ENCODE results near the gene BICD1.

BICD1 gene

DNA sequence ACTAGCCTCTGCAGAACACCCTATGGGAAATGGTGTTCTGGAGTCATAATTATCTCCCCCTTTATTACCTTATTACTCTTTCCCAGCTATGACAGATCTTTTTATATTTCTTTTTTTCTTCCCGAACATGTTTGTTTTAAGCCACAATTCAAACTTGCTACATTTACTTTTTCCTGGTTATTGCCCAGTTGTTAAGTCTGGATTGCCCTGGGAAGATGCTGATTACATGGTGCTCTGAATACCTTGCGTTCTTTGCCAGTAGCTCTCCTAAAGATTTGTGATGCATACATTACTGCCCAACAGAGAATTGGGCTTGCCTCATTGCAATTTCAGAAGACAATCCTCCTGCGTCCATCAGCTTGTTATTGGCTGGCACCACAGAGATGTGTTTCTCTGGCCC is 174.5 kb downstream of the BICD1 start:
- no peak for DNase-seq (ENCODE audit: low read depth)

DNA sequence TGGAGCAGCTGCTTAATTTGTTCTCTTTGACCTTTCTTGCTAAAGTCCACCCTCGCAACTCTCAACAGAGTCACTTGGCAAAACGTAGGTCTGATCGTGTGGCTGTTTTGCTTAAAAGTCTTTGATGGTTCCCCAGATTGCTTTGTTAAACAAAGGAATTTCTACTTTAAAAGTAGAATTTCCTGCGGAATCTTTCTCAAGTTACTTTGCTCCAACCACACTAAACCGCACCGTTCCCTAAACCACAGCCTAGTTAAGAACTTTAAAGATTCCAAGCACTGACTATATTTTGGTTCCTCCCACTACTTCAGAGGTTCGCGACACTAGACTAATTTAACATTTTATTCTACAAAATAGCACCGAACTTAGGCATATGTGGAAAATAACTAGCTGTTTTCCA is 177.9 kb downstream of the BICD1 start:
- no peak for DNase-seq (ENCODE audit: low read depth)

DNA sequence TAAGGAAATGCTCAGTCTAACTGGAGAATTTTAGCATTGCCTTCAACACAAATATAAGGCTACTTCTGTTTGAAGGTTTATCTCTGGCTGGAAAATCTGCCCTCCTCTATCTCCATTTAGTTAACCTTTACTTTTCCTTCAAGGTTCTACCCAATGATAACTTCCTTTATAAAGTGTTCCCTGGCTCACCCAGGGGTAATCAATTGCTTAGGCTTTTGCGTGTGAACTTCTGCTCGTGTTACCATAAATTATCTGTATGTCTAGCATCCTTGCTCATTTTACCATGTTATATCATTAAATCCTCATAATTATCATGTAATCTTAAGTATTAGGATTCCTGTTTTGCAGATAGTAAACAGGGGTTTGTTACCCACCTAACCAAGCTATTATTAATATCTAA is 178.4 kb downstream of the BICD1 start:
- no peak for DNase-seq (ENCODE audit: low read depth)

- DNase-seq (ENCODE audit: low read depth): no peak
Measured at GRCh38 chr12:32285489-32285888, 178.8 kb downstream of the BICD1 start.

DNA sequence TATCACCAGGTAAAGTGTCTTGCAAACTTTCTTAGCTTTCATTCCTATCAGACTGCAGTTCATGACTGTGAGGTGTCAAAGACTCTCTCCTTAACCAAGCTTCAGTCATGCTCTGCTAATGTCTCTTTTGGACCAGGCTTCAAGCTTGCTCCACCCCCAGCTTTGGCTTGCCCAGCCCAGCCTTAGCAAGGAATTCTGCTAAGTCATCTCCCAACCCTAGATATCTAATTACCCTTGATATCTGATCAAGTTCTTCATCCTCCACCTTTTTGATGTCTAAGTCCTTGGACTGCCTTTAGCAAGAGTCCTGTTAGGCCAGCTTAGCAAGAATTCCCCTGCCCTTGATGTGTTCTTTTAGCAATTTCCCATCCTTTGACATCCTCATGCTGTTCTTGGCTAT is 183.8 kb downstream of the BICD1 start:
- DNase-seq (ENCODE audit: low read depth): no peak

GRCh38 chr12:32292151-32292550 is 185.5 kb downstream of the BICD1 start:
- no peak for DNase-seq (ENCODE audit: low read depth)

GRCh38 chr12:32293808-32294419 is 187.3 kb downstream of the BICD1 start:
- no peak for DNase-seq (ENCODE audit: low read depth)

- no peak for DNase-seq (ENCODE audit: low read depth)
Measured at GRCh38 chr12:32296567-32296966, 189.9 kb downstream of the BICD1 start.

GRCh38 chr12:32298917-32299316 is 192.3 kb downstream of the BICD1 start:
- no peak for DNase-seq (ENCODE audit: low read depth)

DNA sequence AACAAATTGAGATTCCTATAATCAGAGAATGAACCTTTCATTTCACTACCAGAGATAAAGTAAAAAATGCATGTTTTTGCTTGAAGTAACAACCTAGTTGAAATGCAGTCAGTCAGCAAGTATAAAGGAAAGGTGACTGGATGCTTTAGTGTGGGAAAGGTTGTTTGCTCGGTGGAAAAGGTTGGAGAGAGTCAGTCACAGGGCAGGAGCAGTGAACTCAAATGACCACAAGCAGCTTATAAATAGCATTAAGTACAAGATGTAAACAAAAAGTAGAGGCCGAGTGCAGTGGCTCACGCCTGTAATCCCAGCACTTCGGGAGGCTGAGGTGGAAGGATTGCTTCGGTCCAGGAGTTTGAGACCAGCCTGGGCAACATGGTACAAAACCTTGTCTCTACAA is 194.6 kb downstream of the BICD1 start:
- no peak for DNase-seq (ENCODE audit: low read depth)

GRCh38 chr12:32302218-32303173 is 195.8 kb downstream of the BICD1 start:
- peak; percentile 55 for DNase-seq (ENCODE audit: low read depth)

- no peak for DNase-seq (ENCODE audit: low read depth)
Measured at GRCh38 chr12:32303174-32303549, 196.5 kb downstream of the BICD1 start.

GRCh38 chr12:32305163-32305562 is 198.5 kb downstream of the BICD1 start:
- no peak for DNase-seq (ENCODE audit: low read depth)

GRCh38 chr12:32307326-32307725 is 200.7 kb downstream of the BICD1 start:
- DNase-seq (ENCODE audit: low read depth): no peak

- no peak for DNase-seq (ENCODE audit: low read depth)
Measured at GRCh38 chr12:32309811-32310736, 203.4 kb downstream of the BICD1 start.

DNA sequence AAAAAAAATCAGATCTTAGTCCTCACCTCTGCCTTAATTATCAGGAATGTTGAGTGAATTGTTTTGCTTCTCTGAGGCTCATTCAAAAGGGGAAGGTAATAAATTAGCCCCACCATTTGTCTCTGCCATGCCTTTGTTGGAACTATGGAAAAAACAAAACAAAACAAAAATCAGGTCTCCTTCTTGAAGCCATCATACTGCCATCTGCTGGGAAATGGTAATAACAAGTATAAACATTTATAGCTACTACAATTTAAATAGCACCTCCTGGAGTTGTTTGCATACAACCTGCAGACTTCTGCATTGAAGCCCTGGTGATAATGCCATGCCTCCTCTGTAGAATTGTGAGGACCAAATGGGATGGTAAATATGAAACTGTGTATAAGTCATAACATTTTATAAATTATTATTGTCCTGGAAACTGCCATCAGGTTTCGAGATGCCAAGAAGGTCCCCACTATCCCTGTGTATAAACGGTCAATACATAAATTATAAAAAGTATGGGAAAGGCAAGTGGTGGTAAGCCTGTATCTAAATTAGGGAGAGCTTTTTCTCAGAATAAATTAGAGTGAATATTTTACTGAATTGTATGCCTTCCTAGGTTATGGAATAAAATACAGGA is 205.5 kb downstream of the BICD1 start:
- peak; percentile 80 for DNase-seq (ENCODE audit: low read depth)

GRCh38 chr12:32322354-32322753 is 215.7 kb downstream of the BICD1 start:
- DNase-seq (ENCODE audit: low read depth): no peak

GRCh38 chr12:32331133-32331532 is 224.5 kb downstream of the BICD1 start:
- peak; percentile 62 for DNase-seq (ENCODE audit: low read depth)

- no peak for DNase-seq (ENCODE audit: low read depth)
Measured at GRCh38 chr12:32332446-32332845, 225.8 kb downstream of the BICD1 start.

GRCh38 chr12:32334371-32334777 is 227.7 kb downstream of the BICD1 start:
- no peak for DNase-seq (ENCODE audit: low read depth)

GRCh38 chr12:32336261-32336660 is 229.6 kb downstream of the BICD1 start:
- DNase-seq (ENCODE audit: low read depth): no peak

DNA sequence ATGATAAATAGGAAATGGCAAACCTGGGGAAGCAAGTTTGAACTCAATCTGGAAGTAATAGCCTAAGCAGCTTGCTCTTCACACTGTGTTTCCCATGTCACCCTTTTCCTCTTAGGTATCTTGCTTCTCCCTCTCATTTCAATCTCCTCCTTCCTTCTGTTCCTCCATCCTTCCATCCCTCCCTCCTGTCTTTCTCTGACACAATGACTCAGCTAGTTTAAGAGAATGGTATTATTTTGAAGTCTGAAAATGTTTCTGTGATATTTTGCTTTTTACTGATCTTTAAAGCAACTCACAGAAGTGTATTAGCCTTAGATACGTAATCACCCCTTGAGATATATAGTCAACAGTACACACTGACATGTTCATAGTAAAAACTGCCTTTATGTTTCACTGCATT is 236.8 kb downstream of the BICD1 start:
- no peak for DNase-seq (ENCODE audit: low read depth)

All from ELR (cell line).